ENCODE results near the gene KRTAP5-2.

Gene KRTAP5-2

GRCh38 chr11:1548221-1549070 is 49.6 kb downstream of the KRTAP5-2 start:
- TF ChIP-seq CTCF (IDR thresholded peaks at IDR 0.05; ENCODE audit: control extremely low read depth, extremely low read depth, low read depth, missing control alignments): no peak
- ChIA-PET POLR2A (no interaction called here), CTCF (interaction anchor here (0.9 to 2.5 kb wide), 2 partner anchors 26 to 33 kb away, joined by 3 to 13 read pairs; no protein-coding TSS in a partner anchor)
- DNase-seq (ENCODE audit: extremely low spot score): no peak

- ChIA-PET CTCF (interaction anchor here (1.0 to 4.1 kb wide), 6 partner anchors 8 to 81 kb away, joined by 3 to 38 read pairs (median 10); partner anchors contain the start of gene KRTAP5-5), POLR2A (no interaction called here)
- no peak for TF ChIP-seq CTCF (IDR thresholded peaks at IDR 0.05; ENCODE audit: control extremely low read depth, extremely low read depth, low read depth, missing control alignments)
- no peak for DNase-seq (ENCODE audit: extremely low spot score)
Measured at GRCh38 chr11:1547467-1548098, 50.5 kb downstream of the KRTAP5-2 start.
